Measurements from ENCODE around the gene RPS6KC1. TPM values are rescaled to one million over a fixed set of nuclear protein-coding genes. Genes with fewer than 3 reads are reported as not detected.
"Not testable (repeated sequence)": the region's sequence is repeated elsewhere in the genome, so short reads cannot be mapped to it uniquely, and the experiment has no call there.

RPS6KC1 gene
- total RNA-seq, 1 donor: 35.1 TPM

DNA sequence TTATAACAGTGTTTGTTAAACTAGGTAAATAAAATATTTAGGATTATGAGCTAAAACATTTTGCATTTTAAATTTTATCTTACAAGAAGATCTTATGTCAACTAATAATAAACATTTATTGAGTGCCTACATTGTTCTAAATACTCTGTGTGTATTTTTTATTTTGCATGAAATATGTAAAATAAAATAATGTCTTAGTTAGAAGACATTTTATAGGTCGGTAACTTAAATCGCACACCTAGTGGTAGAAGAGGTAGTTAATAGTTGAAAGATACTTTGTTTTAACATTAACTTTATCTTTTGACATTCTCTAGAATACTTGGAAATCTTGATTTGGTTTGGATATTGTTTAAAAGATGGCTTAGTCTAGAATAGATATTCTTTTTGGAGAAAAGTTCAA lies 60.5 kb downstream of the RPS6KC1 start:
- DNase-seq (ENCODE audit: insufficient read length, low spot score, missing footprints): no peak
- no peaks in the 10 kb centered on the region for H3K27me3 ChIP-seq (ENCODE audit: insufficient read depth, low read length)
- H3K27ac ChIP-seq (ENCODE audit: low read depth, low read length): no peak overlapping the region
- H3K4me2 ChIP-seq (ENCODE audit: insufficient read depth, low read length): no peak overlapping the region
- H3K36me3 ChIP-seq (ENCODE audit: insufficient read depth, low read length): peaks cover 10% of the 10 kb centered on the region
- no peaks in the 10 kb centered on the region for H3K9me3 ChIP-seq (ENCODE audit: low read depth, low read length)
- H3K4me3 ChIP-seq (ENCODE audit: insufficient read depth, low read length): no peak overlapping the region
- no peaks in the 10 kb centered on the region for H3K4me1 ChIP-seq (ENCODE audit: insufficient read depth, low read length)
- no peak overlapping the region for H2AFZ ChIP-seq (ENCODE audit: low read length)
- TF ChIP-seq, protein P1, sequence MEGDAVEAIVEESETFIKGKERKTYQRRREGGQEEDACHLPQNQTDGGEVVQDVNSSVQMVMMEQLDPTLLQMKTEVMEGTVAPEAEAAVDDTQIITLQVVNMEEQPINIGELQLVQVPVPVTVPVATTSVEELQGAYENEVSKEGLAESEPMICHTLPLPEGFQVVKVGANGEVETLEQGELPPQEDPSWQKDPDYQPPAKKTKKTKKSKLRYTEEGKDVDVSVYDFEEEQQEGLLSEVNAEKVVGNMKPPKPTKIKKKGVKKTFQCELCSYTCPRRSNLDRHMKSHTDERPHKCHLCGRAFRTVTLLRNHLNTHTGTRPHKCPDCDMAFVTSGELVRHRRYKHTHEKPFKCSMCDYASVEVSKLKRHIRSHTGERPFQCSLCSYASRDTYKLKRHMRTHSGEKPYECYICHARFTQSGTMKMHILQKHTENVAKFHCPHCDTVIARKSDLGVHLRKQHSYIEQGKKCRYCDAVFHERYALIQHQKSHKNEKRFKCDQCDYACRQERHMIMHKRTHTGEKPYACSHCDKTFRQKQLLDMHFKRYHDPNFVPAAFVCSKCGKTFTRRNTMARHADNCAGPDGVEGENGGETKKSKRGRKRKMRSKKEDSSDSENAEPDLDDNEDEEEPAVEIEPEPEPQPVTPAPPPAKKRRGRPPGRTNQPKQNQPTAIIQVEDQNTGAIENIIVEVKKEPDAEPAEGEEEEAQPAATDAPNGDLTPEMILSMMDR (IDR thresholded peaks at IDR 0.05; ENCODE audit: extremely low read depth, low read depth, low read length): no peak
- H4K20me1 ChIP-seq (ENCODE audit: insufficient read depth, low read length): peaks cover 2% of the 10 kb centered on the region
- peaks cover 31% of the 10 kb centered on the region for H3K79me2 ChIP-seq (ENCODE audit: insufficient read depth, low read length)

DNA sequence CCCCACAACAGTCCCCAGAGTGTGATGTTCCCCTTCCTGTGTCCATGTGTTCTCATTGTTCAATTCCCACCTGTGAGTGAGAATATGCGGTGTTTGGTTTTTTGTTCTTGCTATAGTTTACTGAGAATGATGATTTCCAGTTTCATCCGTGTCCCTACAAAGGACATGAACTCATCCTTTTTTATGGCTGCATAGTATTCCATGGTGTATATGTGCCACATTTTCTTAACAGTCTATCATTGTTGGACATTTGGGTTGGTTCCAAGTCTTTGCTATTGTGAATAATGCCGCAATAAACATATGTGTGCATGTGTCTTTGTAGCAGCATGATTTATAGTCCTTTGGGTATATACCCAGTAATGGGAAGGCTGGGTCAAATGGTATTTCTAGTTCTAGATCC lies 61.7 kb downstream of the RPS6KC1 start:
- not testable (repeated sequence) for H3K4me3 ChIP-seq (ENCODE audit: insufficient read depth, low read length); H4K20me1 ChIP-seq (ENCODE audit: insufficient read depth, low read length); H3K27me3 ChIP-seq (ENCODE audit: insufficient read depth, low read length); H3K9me3 ChIP-seq (ENCODE audit: low read depth, low read length); H3K36me3 ChIP-seq (ENCODE audit: insufficient read depth, low read length); H3K4me1 ChIP-seq (ENCODE audit: insufficient read depth, low read length); H3K27ac ChIP-seq (ENCODE audit: low read depth, low read length); DNase-seq (ENCODE audit: insufficient read length, low spot score, missing footprints); H3K4me2 ChIP-seq (ENCODE audit: insufficient read depth, low read length); H2AFZ ChIP-seq (ENCODE audit: low read length)
- peaks cover 25% of the 10 kb centered on the region for H3K79me2 ChIP-seq (ENCODE audit: insufficient read depth, low read length)

DNA sequence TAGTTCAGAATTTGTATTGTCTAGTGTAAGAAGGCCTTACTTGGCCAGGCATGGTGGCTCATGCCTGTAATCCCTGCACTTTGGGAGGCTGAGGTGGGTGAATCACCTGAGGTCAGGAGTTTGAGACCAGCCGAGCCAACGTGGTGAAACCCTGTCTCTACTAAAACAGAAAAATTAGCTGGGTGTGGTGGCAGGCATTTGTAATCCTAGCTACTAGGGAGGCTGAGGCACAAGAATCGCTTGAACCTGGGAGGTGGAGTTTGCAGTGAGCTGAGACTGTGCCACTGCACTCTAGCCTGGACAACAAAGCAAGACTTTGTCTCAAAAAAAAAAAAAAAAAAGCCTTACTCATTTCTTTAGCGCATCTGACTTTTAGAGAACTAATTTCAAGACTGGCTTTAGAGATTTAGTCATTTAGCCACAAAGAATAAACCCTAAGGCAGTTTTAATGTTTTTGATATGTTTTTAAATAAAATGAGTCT lies 66.7 kb downstream of the RPS6KC1 start:
- not testable (repeated sequence) for H3K27ac ChIP-seq (ENCODE audit: low read depth, low read length); H3K4me3 ChIP-seq (ENCODE audit: insufficient read depth, low read length); H3K4me2 ChIP-seq (ENCODE audit: insufficient read depth, low read length); H4K20me1 ChIP-seq (ENCODE audit: insufficient read depth, low read length); H2AFZ ChIP-seq (ENCODE audit: low read length); DNase-seq (ENCODE audit: insufficient read length, low spot score, missing footprints); H3K36me3 ChIP-seq (ENCODE audit: insufficient read depth, low read length); H3K79me2 ChIP-seq (ENCODE audit: insufficient read depth, low read length); H3K27me3 ChIP-seq (ENCODE audit: insufficient read depth, low read length); H3K9me3 ChIP-seq (ENCODE audit: low read depth, low read length)
- peaks cover 16% of the 10 kb centered on the region for H3K4me1 ChIP-seq (ENCODE audit: insufficient read depth, low read length)

DNA sequence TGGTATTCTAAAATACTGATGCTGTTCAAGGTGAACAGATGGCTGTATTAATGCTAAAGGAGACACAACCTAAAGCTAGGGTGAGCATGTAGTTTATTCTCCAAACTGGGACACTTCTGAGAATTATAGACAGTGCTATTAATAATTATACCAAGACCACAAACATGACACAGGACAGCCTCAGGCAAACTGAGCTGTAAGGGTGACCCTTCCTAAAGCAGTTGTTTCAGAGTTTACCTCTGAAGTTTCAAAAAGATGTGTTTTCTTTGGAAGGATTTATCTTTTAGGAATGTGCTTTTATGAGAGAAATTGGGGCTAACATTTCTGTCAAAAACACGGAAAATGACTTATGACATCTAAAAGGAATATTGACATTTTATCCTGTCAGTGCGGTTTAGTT lies 68.8 kb downstream of the RPS6KC1 start:
- TF ChIP-seq, protein P1 (IDR thresholded peaks at IDR 0.05; ENCODE audit: extremely low read depth, low read depth, low read length): no peak
- Histone ChIP-seq H3K27me3 (ENCODE audit: insufficient read depth, low read length) (no peaks in the 10 kb centered on the region), H3K4me1 (ENCODE audit: insufficient read depth, low read length) (peaks cover 31% of the 10 kb centered on the region), H3K79me2 (ENCODE audit: insufficient read depth, low read length) (peaks cover 16% of the 10 kb centered on the region), H3K36me3 (ENCODE audit: insufficient read depth, low read length) (no peaks in the 10 kb centered on the region), H3K4me3 (ENCODE audit: insufficient read depth, low read length) (no peak overlapping the region), H2AFZ (ENCODE audit: low read length) (no peak overlapping the region), H4K20me1 (ENCODE audit: insufficient read depth, low read length) (peaks cover 6% of the 10 kb centered on the region), H3K9me3 (ENCODE audit: low read depth, low read length) (no peaks in the 10 kb centered on the region), H3K4me2 (ENCODE audit: insufficient read depth, low read length) (peak overlapping the region; percentile 42), H3K27ac (ENCODE audit: low read depth, low read length) (no peak overlapping the region)
- DNase-seq (ENCODE audit: insufficient read length, low spot score, missing footprints): no peak

DNA sequence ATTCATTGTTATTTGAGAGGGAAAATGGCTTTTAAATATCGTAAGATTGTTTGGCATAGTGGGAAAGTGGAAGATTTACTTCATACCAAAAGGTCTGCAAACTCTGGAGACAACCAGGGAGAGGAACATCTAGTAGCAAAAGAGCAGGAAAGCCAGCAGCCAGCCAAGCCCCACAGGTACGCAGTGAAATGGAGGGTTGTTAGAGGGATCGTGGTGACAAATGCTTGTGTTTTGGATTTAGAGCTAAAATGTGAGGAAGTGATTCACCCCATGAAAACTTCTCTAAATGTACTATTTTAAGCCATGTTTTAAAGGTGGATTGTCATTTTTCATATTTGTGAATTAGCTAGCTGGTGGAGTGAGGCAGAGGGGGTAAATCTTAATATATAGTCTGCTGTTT lies 69.3 kb downstream of the RPS6KC1 start:
- no peak for DNase-seq (ENCODE audit: insufficient read length, low spot score, missing footprints)
- Histone ChIP-seq H3K9me3 (ENCODE audit: low read depth, low read length) (no peaks in the 10 kb centered on the region), H3K79me2 (ENCODE audit: insufficient read depth, low read length) (peaks cover 17% of the 10 kb centered on the region), H3K4me1 (ENCODE audit: insufficient read depth, low read length) (peaks cover 31% of the 10 kb centered on the region), H4K20me1 (ENCODE audit: insufficient read depth, low read length) (peaks cover 6% of the 10 kb centered on the region), H2AFZ (ENCODE audit: low read length) (no peak overlapping the region), H3K4me3 (ENCODE audit: insufficient read depth, low read length) (no peak overlapping the region), H3K4me2 (ENCODE audit: insufficient read depth, low read length) (peak overlapping the region; percentile 42), H3K27ac (ENCODE audit: low read depth, low read length) (peak overlapping the region; percentile 2), H3K36me3 (ENCODE audit: insufficient read depth, low read length) (no peaks in the 10 kb centered on the region), H3K27me3 (ENCODE audit: insufficient read depth, low read length) (no peaks in the 10 kb centered on the region)
- TF ChIP-seq, protein P1 (IDR thresholded peaks at IDR 0.05; ENCODE audit: extremely low read depth, low read depth, low read length): no peak

All from osteoblast (primary cell).